NCI-H146 treated with DMSO at 0.1 percent for 48 hours (cell line): ENCODE data around the gene MYLK3.
"Not testable (repeated sequence)": the region's sequence is repeated elsewhere in the genome, so short reads cannot be mapped to it uniquely, and the experiment has no call there.

Source experiments
- DNase-seq: peaks from one replicate; lab custom pipeline; 2025; ENCODE audit not compliant: unreplicated experiment; lab: John Stamatoyannopoulos, UW

MYLK3 gene

GRCh38 chr16:46747777-46748651, at the start of gene MYLK3:
Gene MYLK3, minus strand, starts transcription at chr16:46748344. Its CDS starts 151 bp downstream, at chr16:46748193.
- DNase-seq: no peak

- DNase-seq: no peak
These were observed 49.4 kb upstream of the MYLK3 start for GRCh38 chr16:46797501-46797900.

- DNase-seq: no peak
These were observed 48.7 kb upstream of the MYLK3 start for GRCh38 chr16:46796764-46797269.

- no peak for DNase-seq
These were observed 45.7 kb upstream of the MYLK3 start for GRCh38 chr16:46793841-46794240.

GRCh38 chr16:46790599-46791270, 42.6 kb upstream of the MYLK3 start:
- no peak for DNase-seq

GRCh38 chr16:46789499-46790414, 41.6 kb upstream of the MYLK3 start:
- DNase-seq: no peak

- DNase-seq: no peak
These were observed 40.8 kb upstream of the MYLK3 start for GRCh38 chr16:46788891-46789474.

GRCh38 chr16:46787909-46788308, 39.8 kb upstream of the MYLK3 start:
- no peak for DNase-seq

GRCh38 chr16:46785076-46785845, 37.1 kb upstream of the MYLK3 start:
- no peak for DNase-seq

GRCh38 chr16:46784569-46784968, 36.4 kb upstream of the MYLK3 start:
- DNase-seq: not testable (repeated sequence)

GRCh38 chr16:46783800-46784199, 35.7 kb upstream of the MYLK3 start:
- no peak for DNase-seq

- DNase-seq: no peak
These were observed 34.2 kb upstream of the MYLK3 start for GRCh38 chr16:46782320-46782719.

- no peak for DNase-seq
These were observed 29.7 kb upstream of the MYLK3 start for GRCh38 chr16:46777804-46778203.

GRCh38 chr16:46775214-46775613, 27.1 kb upstream of the MYLK3 start:
- DNase-seq: no peak

- DNase-seq: no peak
These were observed 26.6 kb upstream of the MYLK3 start for GRCh38 chr16:46774743-46775177.

- DNase-seq: no peak
These were observed 24.3 kb upstream of the MYLK3 start for GRCh38 chr16:46772463-46772862.

- DNase-seq: peak; percentile 84
These were observed 20.7 kb upstream of the MYLK3 start for GRCh38 chr16:46768809-46769208.

GRCh38 chr16:46765050-46765449, 16.9 kb upstream of the MYLK3 start:
- DNase-seq: no peak

- peak; percentile 7 for DNase-seq
These were observed 15.0 kb upstream of the MYLK3 start for GRCh38 chr16:46763147-46763546.

- DNase-seq: peak; percentile 22
These were observed 14.4 kb upstream of the MYLK3 start for GRCh38 chr16:46762583-46762982.
